SH-SY5Y (cell line): ENCODE data around the gene STK17B.

Experiments used
- GATA2 ChIP-seq: IDR thresholded peaks from 2 replicates; pipeline ENCODE4 v1.6.1; 2011; ENCODE audit warnings: mild to moderate bottlenecking, low read depth, low read length
- GATA3 ChIP-seq: IDR thresholded peaks from 2 replicates; pipeline ENCODE4 v1.6.1; 2011; ENCODE audit warnings: low read depth, mild to moderate bottlenecking, low read length, moderate library complexity

Gene STK17B

GRCh38 chr2:196171248-196171871, at the start of gene STK17B:
TSS of gene STK17B (minus strand) at chr2:196171578. CDS start at chr2:196163383, 8,195 bp downstream.
- TF ChIP-seq GATA2 (no peak), GATA3 (no peak)

- TF ChIP-seq GATA3: no peak
- TF ChIP-seq GATA2: no peak
Measured at GRCh38 chr2:196220671-196221070, 49.3 kb upstream of the STK17B start.

GRCh38 chr2:196219671-196220070, 48.3 kb upstream of the STK17B start:
- TF ChIP-seq GATA3 (no peak), GATA2 (no peak)

- TF ChIP-seq GATA2: no peak
- TF ChIP-seq GATA3: no peak
Measured at GRCh38 chr2:196218106-196218505, 46.7 kb upstream of the STK17B start.

- TF ChIP-seq GATA2 (no peak), GATA3 (no peak)
Measured at GRCh38 chr2:196217116-196217515, 45.7 kb upstream of the STK17B start.

- TF ChIP-seq GATA2 (no peak), GATA3 (no peak)
Measured at GRCh38 chr2:196215376-196215775, 44.0 kb upstream of the STK17B start.

GRCh38 chr2:196214156-196214555, 42.8 kb upstream of the STK17B start:
- TF ChIP-seq GATA3: no peak
- TF ChIP-seq GATA2: no peak

GRCh38 chr2:196213252-196213980, 42.0 kb upstream of the STK17B start:
- TF ChIP-seq GATA3: no peak
- TF ChIP-seq GATA2: no peak

GRCh38 chr2:196208915-196209314, 37.5 kb upstream of the STK17B start:
- TF ChIP-seq GATA2 (no peak), GATA3 (no peak)

- TF ChIP-seq GATA3 (no peak), GATA2 (no peak)
Measured at GRCh38 chr2:196206804-196207203, 35.4 kb upstream of the STK17B start.

- TF ChIP-seq GATA2: no peak
- TF ChIP-seq GATA3: no peak
Measured at GRCh38 chr2:196205881-196206435, 34.6 kb upstream of the STK17B start.

GRCh38 chr2:196205011-196205766, 33.8 kb upstream of the STK17B start:
- TF ChIP-seq GATA3 (no peak), GATA2 (no peak)

- TF ChIP-seq GATA3 (no peak), GATA2 (no peak)
Measured at GRCh38 chr2:196201229-196202009, 30.0 kb upstream of the STK17B start.
